ENCODE measurements around the gene DAZAP2. TPM values are rescaled to one million over a fixed set of nuclear protein-coding genes. Genes with fewer than 3 reads are reported as not detected.

The DAZAP2 gene
- total and polyA plus RNA-seq, 2 of the 13 experiments (the other 11 are each of a cell fraction or from before 2014, with no cell fraction given), result 64.5 to 222 TPM

- CTCF ChIA-PET (ENCODE audit: low intra/inter-chr PET ratio, low total read pairs), result no interaction called here
- H3K4me1 ChIP-seq (ENCODE audit: insufficient read depth, low read length), result peaks cover 36% of the 10 kb centered on the region
- whole genome bisulfite sequencing (ENCODE audit: low lambda C conversion rate), result 70% methylated on average over 4 of the region's 4 CpGs
- H2AFZ ChIP-seq (ENCODE audit: low read length), result no peak overlapping the region
- no peaks in the 10 kb centered on the region for H3K27me3 ChIP-seq (ENCODE audit: control insufficient read depth in 1 of 2, insufficient read depth in 2 of 2, low read length in 2 of 2)
- DNase-seq (ENCODE audit: low spot score) (no peak), FAIRE-seq (no peak), ATAC-seq (no peak)
- H3K9ac ChIP-seq (ENCODE audit: insufficient read depth, low read depth, low read length), result no peak overlapping the region
- H3K27ac ChIP-seq (ENCODE audit: extremely low read length, insufficient read depth, low read length), result no peak overlapping the region
- H3K79me2 ChIP-seq (ENCODE audit: insufficient read depth, low read length), result peaks cover 7% of the 10 kb centered on the region
- BruUV-seq (replicated peaks), result no TSS peak
- H3K36me3 ChIP-seq (replicated peaks in 1 of 2; ENCODE audit: control insufficient read depth in 1 of 2, insufficient read depth in 2 of 2, low read length in 2 of 2), result peaks cover 12 to 27% of the 10 kb centered on the region in 2 experiments
- in situ Hi-C loops (cut with HindIII; ENCODE audit: extremely low pct_ligation_motif_present, low pct_unique_long_range_greater_than_20kb), result no loop called here
- POLR2A ChIA-PET, result interaction anchor here (1.3 kb wide), 1 partner anchor 26 kb away, joined by 8 read pairs; the partner anchor contains the start of gene POU6F1
- intact Hi-C loops (cut with micrococcal nuclease; ENCODE audit: unreplicated experiment), result loop anchor here (10.0 kb wide), 1 partner anchor 199 kb away; the partner anchor contains the start of gene LETMD1
- no peak overlapping the region for H3K4me2 ChIP-seq (ENCODE audit: low read depth, low read length)
- no peak overlapping the region for H3K4me3 ChIP-seq (replicated peaks in 1 of 3; ENCODE audit: insufficient read depth in 1 of 3, low read depth in 2 of 3, low read length in 3 of 3)
- H4K20me1 ChIP-seq (ENCODE audit: insufficient read depth, low read length), result no peaks in the 10 kb centered on the region
- no peaks in the 10 kb centered on the region for H3K9me3 ChIP-seq (ENCODE audit: low read length)
- no peak for TF ChIP-seq HOXA5 (CRISPR knock-in tag; IDR thresholded peaks at IDR 0.05)
- TF ChIP-seq ZFP1 (CRISPR knock-in tag; IDR thresholded peaks at IDR 0.05), result no peak
- TF ChIP-seq MXD1 (CRISPR knock-in tag; IDR thresholded peaks at IDR 0.05), result no peak
- TF ChIP-seq ZBTB26 (CRISPR knock-in tag; IDR thresholded peaks at IDR 0.05; ENCODE audit: borderline replicate concordance), result no peak
- TF ChIP-seq DDIT3 (CRISPR knock-in tag; IDR thresholded peaks at IDR 0.05), result no peak
- no peak for TF ChIP-seq ZNF20 (CRISPR knock-in tag; IDR thresholded peaks at IDR 0.05)
- no peak for TF ChIP-seq MTERF4 (CRISPR knock-in tag; IDR thresholded peaks at IDR 0.05)
Observed at GRCh38 chr12:51244269-51244668, 5.6 kb downstream of the DAZAP2 start.

Measured in HepG2 (cell line).